HL-60 (cell line): ENCODE measurements around the gene CCDC38.

Experiments
- DNase-seq, 2 experiments: peaks; one replicate each; pipeline ENCODE4 v3.0.0-alpha.2; 2010 to 2020; ENCODE audit warnings: low read depth in 1 of 2, low spot score in 1 of 2
- H3K27ac ChIP-seq: fragments of 250-450 bp; sonication (Bioruptor Pico); replicated peaks from 2 replicates; pipeline ENCODE4 v1.5.1; 2020; ENCODE audit warnings: mild to moderate bottlenecking, moderate library complexity
- H3K27me3 ChIP-seq: fragments of 250-450 bp; sonication (Bioruptor Pico); 2 replicates; pipeline ENCODE4 v1.5.1; 2021; ENCODE audit warnings: mild to moderate bottlenecking, moderate library complexity; ENCODE audit not compliant: insufficient read depth, poor library complexity, severe bottlenecking
- H3K4me3 ChIP-seq: replicated peaks from 2 replicates; pipeline ENCODE4 v1.5.1; 2011; ENCODE audit warnings: mild to moderate bottlenecking, control low read depth, low read length; ENCODE audit not compliant: insufficient read depth
- CTCF ChIP-seq: IDR thresholded peaks from one replicate; pipeline ENCODE4 v1.5.1; 2011; ENCODE audit warnings: low read length, control low read depth, inconsistent platforms; ENCODE audit not compliant: insufficient read depth
- GABPA ChIP-seq: IDR thresholded peaks from 2 replicates; pipeline ENCODE4 v1.6.1; 2012; ENCODE audit warnings: low read depth
- POLR2AphosphoS5 ChIP-seq: IDR thresholded peaks from 2 replicates; pipeline ENCODE4 v1.6.1; 2012; ENCODE audit warnings: low read depth
- SPI1 ChIP-seq: IDR thresholded peaks from 2 replicates; pipeline ENCODE4 v1.6.1; 2012; ENCODE audit warnings: low read depth, mild to moderate bottlenecking, borderline replicate concordance
- TF ChIP-seq, protein P1 (sequence below): IDR thresholded peaks from 2 replicates; pipeline ENCODE4 v1.6.1; 2012; ENCODE audit warnings: low read depth; ENCODE audit not compliant: insufficient replicate concordance

CCDC38 gene

DNA sequence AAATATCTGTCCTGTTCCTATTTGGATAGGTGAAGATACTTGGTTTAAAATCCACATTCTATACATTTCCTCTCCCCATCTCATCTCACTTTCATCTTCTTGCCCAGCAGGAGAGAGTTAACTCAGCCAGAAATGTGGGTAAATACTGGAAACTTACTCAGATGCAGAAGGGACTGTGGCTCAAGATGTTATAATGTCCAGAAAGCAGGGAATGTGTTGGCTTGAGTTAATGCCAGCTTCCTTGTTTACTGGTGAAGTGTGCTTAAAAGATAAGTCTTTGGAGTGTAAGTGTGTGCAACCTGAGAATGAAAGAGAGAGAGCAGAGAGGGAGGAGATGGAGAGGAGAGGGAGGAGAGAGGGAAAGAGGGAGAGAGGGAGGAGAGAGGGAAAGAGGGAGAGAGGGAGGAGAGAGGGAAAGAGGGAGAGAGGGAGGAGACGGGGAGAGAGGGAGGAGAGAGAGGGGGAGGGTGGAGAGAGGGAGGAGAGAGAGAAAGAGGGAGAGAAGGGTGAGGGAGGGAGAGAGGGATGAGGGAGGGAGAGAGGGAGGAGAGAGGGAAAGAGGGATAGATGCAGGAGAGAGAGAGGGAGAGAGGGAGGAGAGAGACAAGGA is 105.7 kb downstream of the CCDC38 start:
- Histone ChIP-seq H3K4me3 (no peak overlapping the region), H3K27ac (no peak overlapping the region), H3K27me3 (peaks cover 15% of the 10 kb centered on the region)
- TF ChIP-seq GABPA (no peak), CTCF (no peak), SPI1 (no peak)
- TF ChIP-seq, protein P1, sequence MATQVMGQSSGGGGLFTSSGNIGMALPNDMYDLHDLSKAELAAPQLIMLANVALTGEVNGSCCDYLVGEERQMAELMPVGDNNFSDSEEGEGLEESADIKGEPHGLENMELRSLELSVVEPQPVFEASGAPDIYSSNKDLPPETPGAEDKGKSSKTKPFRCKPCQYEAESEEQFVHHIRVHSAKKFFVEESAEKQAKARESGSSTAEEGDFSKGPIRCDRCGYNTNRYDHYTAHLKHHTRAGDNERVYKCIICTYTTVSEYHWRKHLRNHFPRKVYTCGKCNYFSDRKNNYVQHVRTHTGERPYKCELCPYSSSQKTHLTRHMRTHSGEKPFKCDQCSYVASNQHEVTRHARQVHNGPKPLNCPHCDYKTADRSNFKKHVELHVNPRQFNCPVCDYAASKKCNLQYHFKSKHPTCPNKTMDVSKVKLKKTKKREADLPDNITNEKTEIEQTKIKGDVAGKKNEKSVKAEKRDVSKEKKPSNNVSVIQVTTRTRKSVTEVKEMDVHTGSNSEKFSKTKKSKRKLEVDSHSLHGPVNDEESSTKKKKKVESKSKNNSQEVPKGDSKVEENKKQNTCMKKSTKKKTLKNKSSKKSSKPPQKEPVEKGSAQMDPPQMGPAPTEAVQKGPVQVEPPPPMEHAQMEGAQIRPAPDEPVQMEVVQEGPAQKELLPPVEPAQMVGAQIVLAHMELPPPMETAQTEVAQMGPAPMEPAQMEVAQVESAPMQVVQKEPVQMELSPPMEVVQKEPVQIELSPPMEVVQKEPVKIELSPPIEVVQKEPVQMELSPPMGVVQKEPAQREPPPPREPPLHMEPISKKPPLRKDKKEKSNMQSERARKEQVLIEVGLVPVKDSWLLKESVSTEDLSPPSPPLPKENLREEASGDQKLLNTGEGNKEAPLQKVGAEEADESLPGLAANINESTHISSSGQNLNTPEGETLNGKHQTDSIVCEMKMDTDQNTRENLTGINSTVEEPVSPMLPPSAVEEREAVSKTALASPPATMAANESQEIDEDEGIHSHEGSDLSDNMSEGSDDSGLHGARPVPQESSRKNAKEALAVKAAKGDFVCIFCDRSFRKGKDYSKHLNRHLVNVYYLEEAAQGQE, result no peak
- no peak for DNase-seq

DNA sequence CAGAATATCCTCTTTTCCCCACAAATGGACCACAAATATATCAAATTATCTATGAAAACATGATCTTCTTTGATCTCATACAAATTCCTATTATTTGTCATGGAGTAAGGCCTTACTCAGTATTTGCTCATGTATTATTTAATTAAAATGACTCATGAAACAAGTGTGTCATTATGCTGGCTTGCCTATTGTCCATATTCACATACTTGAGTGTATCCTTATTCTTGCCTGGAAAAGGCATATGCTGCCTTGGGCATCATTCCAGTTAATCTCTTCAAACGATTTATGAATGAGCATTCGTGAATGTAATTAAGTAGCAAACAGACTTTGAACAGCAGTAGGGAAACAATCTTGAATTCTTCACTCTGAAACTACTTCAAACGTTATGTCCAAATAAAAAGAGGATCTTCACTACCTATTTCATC is 106.2 kb downstream of the CCDC38 start:
- Histone ChIP-seq H3K27ac (no peak overlapping the region), H3K4me3 (no peak overlapping the region), H3K27me3 (peaks cover 17% of the 10 kb centered on the region)
- TF ChIP-seq POLR2AphosphoS5 (no peak), SPI1 (no peak), GABPA (no peak), CTCF (no peak)
- TF ChIP-seq, protein P1, result no peak
- no peak for DNase-seq

DNA sequence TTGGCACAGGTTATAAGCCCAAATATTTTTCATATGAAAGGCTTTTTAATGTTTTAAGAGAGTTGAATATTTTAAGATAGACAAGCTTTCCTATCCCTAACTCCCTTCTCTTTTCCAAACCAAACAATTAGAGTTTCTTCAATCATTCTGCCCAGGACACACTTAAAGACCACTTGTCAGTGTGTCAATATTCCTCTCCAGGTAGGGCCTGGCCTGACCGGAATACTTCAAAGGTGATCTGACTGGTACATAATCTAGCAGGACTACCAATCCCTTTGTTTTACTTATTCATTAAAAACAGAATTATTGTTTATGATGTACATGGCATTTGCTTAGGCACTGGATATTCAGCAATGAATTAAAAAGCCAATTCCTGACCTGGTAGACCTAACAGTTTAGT is 107.8 kb downstream of the CCDC38 start:
- Histone ChIP-seq H3K4me3 (no peak overlapping the region), H3K27ac (no peak overlapping the region), H3K27me3 (peaks cover 19% of the 10 kb centered on the region)
- TF ChIP-seq SPI1 (no peak), CTCF (no peak), POLR2AphosphoS5 (no peak), GABPA (no peak)
- TF ChIP-seq, protein P1, result no peak
- DNase-seq, result no peak
